ENCODE measurements around the gene COL10A1.

Gene COL10A1

GRCh38 chr6:116087437-116088027 is 38.4 kb downstream of the COL10A1 start:
- DNase-seq (ENCODE audit: low read depth, low spot score), result no peak

DNA sequence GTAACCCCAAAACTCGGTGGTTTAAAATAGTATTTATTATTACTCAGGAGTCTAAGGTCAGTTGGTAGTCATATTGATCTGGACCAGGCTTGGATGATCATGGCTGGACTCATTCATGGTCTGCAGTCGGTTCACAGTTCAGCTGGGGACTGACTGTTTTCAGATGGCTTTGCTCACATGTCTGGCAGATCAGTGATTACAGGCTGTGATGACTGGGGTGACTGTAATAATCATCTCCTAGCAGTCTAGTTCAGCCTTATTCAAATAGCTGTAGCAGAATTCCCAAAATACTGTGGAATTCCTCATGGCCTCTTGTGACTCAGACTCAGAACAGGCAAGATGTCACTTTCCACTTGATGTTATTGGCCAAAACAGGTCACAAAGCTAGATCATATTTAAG is 41.6 kb downstream of the COL10A1 start:
- no peak for DNase-seq (ENCODE audit: low read depth, low spot score)

GRCh38 chr6:116083052-116083451 is 42.9 kb downstream of the COL10A1 start:
- no peak for DNase-seq (ENCODE audit: low read depth, low spot score)

DNA sequence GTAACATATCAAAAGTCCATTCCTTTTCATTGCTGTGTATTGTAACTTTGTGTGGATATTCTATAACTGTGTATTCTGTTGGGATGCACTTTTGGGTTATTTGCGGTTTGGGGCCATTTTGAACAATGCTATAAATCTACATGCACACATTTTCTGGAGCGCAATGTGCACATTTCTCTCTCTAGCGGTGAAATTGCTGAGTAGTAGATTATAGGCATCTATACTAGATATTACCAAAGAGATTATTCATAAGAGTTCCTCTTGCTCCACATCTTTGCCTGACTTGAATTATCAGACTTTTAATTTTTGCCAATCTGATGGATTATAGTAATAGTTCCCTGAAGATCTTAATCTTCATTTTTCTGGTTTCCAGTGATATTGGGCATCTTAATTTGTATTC is 47.0 kb downstream of the COL10A1 start:
- no peak for DNase-seq (ENCODE audit: low read depth, low spot score)

- no peak for DNase-seq (ENCODE audit: low read depth, low spot score)
Observed at GRCh38 chr6:116078522-116078921, 47.4 kb downstream of the COL10A1 start.

DNA sequence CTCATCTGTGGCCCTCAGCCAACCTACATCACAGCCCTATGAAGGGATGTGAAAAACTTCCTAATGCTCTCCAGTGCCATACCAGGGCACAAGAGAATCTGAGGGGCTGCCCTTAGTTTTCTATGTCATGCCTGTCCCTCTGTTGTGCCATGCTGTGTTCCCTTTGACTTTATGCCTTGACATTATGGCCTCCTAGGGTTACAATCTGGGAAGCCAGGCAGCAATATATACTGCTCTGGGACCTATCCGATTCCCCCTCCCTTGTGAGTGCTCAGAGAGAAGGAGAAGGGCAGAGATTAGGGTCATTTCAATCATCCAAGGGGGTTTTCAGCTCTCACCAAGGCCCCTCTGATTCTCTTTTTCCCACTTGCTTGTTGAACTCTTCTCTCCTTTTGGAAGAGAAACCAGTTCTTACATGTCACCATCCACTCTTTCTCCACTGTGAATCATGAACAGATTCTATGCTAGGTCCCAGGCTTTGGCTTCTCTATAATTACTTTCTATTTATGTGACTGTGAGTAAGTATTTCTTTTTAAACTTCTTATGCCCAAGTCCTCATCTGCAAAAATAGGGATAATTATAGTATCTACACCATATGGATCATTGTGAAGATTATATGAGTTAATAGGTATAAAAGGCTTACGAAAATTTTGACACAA is 51.1 kb downstream of the COL10A1 start:
- no peak for DNase-seq (ENCODE audit: low read depth, low spot score)

DNA sequence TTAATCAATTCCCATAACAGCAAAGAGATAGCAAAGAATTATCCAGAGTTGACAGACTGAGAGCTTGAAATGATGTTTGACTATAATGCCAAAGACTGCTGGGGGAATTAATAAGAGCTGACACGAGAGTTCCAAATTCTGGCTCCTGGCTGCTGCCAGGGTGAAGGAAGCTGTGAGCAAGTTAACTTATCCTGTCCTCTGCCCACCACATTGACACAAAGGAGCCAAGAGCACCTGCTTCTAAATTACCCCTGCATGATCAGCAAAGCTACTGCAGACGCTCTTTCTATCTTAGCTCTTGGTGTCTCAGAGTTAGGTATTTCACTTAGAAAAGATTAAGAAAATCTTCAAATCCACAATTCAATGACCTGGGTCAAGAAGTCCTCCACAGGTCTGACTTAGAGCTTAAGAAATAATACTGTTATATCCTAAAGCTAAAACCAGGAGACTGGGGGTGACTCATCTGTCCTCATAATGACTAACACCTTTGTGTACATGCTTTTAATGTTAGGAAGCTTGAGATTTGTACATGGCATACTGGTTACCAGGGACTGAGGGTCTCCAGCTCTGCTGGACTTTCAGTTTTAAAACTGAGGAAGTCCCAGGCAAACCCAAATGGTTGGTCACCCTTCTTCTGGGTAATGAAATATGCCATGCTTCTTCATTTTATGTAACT is 52.0 kb downstream of the COL10A1 start:
- DNase-seq (ENCODE audit: low read depth, low spot score), result no peak

- DNase-seq (ENCODE audit: low read depth, low spot score), result no peak
Observed at GRCh38 chr6:116072368-116072767, 53.6 kb downstream of the COL10A1 start.

DNA sequence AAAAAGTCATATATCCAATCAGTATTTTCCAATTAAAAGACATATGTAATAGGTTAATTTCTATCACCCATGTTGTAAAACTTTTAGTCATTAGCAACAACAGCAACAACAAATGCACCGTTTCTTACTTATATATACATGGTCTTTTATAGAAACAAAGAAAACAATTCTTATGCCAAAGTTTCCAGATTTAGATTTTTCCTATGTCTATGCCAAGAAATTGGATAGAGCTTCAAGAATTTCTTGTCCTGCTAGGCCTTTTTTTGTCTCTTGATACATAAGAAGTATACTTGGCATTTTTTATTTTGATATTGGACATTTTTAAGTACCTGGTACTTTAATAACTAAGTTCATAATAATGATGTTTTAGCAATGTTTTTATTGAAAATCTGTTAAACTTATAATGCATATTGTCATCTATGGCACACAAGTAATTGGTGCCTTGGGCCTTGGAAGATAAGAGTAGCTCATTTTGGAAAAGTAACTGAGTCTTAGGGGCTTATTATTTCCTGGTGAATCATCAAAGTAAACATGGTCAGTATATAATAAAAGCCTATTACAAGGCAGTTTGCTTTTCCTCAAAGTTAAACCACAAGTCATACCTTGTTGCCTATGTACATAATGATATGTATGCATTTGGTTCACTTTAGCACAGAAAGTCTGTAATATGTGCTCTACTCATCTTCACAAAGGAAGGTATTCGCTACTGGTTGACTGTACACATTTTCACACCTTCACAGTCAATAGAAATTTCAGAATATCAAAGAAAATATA is 55.1 kb downstream of the COL10A1 start:
- no peak for DNase-seq (ENCODE audit: low read depth, low spot score)

GRCh38 chr6:116070101-116070500 is 55.8 kb downstream of the COL10A1 start:
- no peak for DNase-seq (ENCODE audit: low read depth, low spot score)

All from activated CD4-positive, CD25-positive, alpha-beta regulatory T cell treated with anti-CD3 and anti-CD28 coated beads, Interleukin-2, amount 50 U/mL, for 16 hours (primary cell).